ENCODE results near the gene FANCC. TPM values are rescaled to one million over a fixed set of nuclear protein-coding genes. Genes with fewer than 3 reads are reported as not detected.

Gene FANCC
- total RNA-seq, 2 donors from 2014 or later, result 17.6 to 23.5 TPM

DNA sequence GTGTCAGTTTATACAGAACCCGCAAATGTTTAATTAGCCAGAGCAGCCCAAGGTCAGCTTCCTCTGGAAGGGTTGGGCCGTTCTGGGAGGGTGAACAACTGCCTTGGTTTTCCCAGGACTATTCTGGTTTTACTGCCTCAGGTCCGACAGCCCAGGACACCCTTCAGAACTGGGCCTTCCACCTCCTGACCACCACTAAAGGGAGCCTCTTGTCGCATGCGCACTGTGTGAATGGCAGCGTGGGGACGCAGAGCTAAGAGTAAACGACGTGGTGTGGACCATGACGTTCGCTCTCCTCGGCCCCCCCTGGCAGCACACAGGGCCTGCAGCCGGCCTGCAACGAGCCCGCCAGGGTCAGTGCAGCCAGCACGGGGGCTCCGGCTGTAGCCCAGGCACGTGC lies 214.9 kb downstream of the FANCC start:
- TF ChIP-seq, protein P1, sequence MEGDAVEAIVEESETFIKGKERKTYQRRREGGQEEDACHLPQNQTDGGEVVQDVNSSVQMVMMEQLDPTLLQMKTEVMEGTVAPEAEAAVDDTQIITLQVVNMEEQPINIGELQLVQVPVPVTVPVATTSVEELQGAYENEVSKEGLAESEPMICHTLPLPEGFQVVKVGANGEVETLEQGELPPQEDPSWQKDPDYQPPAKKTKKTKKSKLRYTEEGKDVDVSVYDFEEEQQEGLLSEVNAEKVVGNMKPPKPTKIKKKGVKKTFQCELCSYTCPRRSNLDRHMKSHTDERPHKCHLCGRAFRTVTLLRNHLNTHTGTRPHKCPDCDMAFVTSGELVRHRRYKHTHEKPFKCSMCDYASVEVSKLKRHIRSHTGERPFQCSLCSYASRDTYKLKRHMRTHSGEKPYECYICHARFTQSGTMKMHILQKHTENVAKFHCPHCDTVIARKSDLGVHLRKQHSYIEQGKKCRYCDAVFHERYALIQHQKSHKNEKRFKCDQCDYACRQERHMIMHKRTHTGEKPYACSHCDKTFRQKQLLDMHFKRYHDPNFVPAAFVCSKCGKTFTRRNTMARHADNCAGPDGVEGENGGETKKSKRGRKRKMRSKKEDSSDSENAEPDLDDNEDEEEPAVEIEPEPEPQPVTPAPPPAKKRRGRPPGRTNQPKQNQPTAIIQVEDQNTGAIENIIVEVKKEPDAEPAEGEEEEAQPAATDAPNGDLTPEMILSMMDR (conservative IDR thresholded peaks at IDR 0.05), result no peak
- Histone ChIP-seq H3K4me3 (ENCODE audit: low read length) (no peak overlapping the region), H3K9ac (ENCODE audit: extremely low read depth, low read length, poor library complexity, severe bottlenecking) (no peak overlapping the region), H3K27me3 (ENCODE audit: control insufficient read depth, insufficient read depth, low read length, poor library complexity, severe bottlenecking) (no peaks in the 10 kb centered on the region), H3K36me3 (ENCODE audit: control insufficient read depth, insufficient read depth, low read length) (peaks cover 21% of the 10 kb centered on the region), H3K27ac (ENCODE audit: low read depth, low read length) (no peak overlapping the region), H3K9me3 (ENCODE audit: control insufficient read depth, low read length) (no peaks in the 10 kb centered on the region), H3K4me1 (ENCODE audit: control insufficient read depth, insufficient read depth, low read length) (no peaks in the 10 kb centered on the region)
- Mint-ChIP-seq H3K36me3 (ENCODE audit: low read depth) (peaks cover 11% of the 10 kb centered on the region), H3K4me1 (peaks cover 4% of the 10 kb centered on the region), H3K27me3 (ENCODE audit: insufficient read depth) (no peaks in the 10 kb centered on the region), H3K9me3 (no peaks in the 10 kb centered on the region), H3K4me3 (no peak overlapping the region), H3K27ac (no peak overlapping the region)
- 88 to 93% methylated on average over 11 to 18 of the region's 18 CpGs for WGBS, 2 experiments (ENCODE audit: insufficient coverage in 1 of 2, insufficient read length in 1 of 2)
- no peak for DNase-seq

DNA sequence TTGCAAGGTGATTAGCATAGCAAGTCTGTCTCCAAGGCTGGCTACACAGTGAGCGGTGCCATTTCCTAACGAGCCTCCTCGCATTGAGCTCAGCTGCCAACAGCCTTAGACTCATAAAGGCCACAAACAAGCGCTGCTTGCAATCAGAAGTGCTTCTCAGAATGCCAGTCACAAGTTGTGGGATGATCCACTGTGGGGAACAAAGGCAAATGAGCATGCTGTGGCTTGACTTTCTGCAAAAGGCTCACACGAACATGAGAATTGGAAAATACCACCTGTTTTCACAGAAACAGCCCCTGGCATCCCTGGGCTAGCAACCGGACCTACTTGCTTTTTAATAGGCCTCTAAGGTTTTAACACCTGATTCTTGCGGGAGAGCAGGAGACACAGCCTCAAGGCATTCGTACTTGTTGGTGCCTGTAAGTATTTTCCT lies 215.5 kb downstream of the FANCC start:
- WGBS, 2 experiments (ENCODE audit: insufficient coverage in 1 of 2, insufficient read length in 1 of 2), result 93 to 96% methylated on average over 8 of the region's 8 CpGs
- peak overlapping the region; percentile 34 for H3K27ac ChIP-seq (ENCODE audit: low read depth, low read length)
- TF ChIP-seq, protein P1 (conservative IDR thresholded peaks at IDR 0.05), result no peak
- H3K4me1 ChIP-seq (ENCODE audit: control insufficient read depth, insufficient read depth, low read length), result no peaks in the 10 kb centered on the region
- H3K4me3 ChIP-seq (ENCODE audit: low read length), result no peak overlapping the region
- no peak overlapping the region for H3K27ac Mint-ChIP-seq
- peaks cover 18% of the 10 kb centered on the region for H3K36me3 ChIP-seq (ENCODE audit: control insufficient read depth, insufficient read depth, low read length)
- H3K4me3 Mint-ChIP-seq, result no peak overlapping the region
- no peaks in the 10 kb centered on the region for H3K27me3 Mint-ChIP-seq (ENCODE audit: insufficient read depth)
- peaks cover 13% of the 10 kb centered on the region for H3K36me3 Mint-ChIP-seq (ENCODE audit: low read depth)
- no peaks in the 10 kb centered on the region for H3K27me3 ChIP-seq (ENCODE audit: control insufficient read depth, insufficient read depth, low read length, poor library complexity, severe bottlenecking)
- DNase-seq, result no peak
- H3K9ac ChIP-seq (ENCODE audit: extremely low read depth, low read length, poor library complexity, severe bottlenecking), result no peak overlapping the region
- H3K9me3 ChIP-seq (ENCODE audit: control insufficient read depth, low read length), result no peaks in the 10 kb centered on the region
- H3K4me1 Mint-ChIP-seq, result peaks cover 4% of the 10 kb centered on the region
- no peaks in the 10 kb centered on the region for H3K9me3 Mint-ChIP-seq

DNA sequence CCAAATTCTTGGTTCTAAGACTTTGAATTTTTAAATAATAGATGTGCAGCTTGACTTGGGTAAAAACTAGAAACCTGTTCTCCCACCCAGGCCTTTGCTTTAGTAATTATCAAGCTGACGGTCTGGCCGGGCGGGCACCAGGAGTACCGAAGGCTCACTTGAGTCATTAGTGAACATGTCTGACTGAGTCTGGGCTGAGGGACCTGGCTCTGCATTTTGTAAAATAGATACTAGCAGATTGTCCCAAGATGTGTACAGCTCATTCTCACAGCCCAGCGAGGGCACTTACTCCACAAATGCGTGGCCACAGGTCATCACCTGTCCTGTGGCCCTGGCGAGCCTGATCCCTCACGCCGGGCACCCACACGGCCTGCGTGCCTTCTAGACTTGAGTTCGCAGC lies 216.2 kb downstream of the FANCC start:
- Histone ChIP-seq H3K9me3 (ENCODE audit: control insufficient read depth, low read length) (no peaks in the 10 kb centered on the region), H3K27me3 (ENCODE audit: control insufficient read depth, insufficient read depth, low read length, poor library complexity, severe bottlenecking) (no peaks in the 10 kb centered on the region), H3K4me1 (ENCODE audit: control insufficient read depth, insufficient read depth, low read length) (no peaks in the 10 kb centered on the region), H3K9ac (ENCODE audit: extremely low read depth, low read length, poor library complexity, severe bottlenecking) (no peak overlapping the region), H3K4me3 (ENCODE audit: low read length) (no peak overlapping the region), H3K36me3 (ENCODE audit: control insufficient read depth, insufficient read depth, low read length) (peaks cover 12% of the 10 kb centered on the region), H3K27ac (ENCODE audit: low read depth, low read length) (peak overlapping the region; percentile 34)
- peaks cover 15% of the 10 kb centered on the region for H3K36me3 Mint-ChIP-seq (ENCODE audit: low read depth)
- TF ChIP-seq, protein P1 (conservative IDR thresholded peaks at IDR 0.05), result no peak
- H3K9me3 Mint-ChIP-seq, result no peaks in the 10 kb centered on the region
- H3K4me3 Mint-ChIP-seq, result no peak overlapping the region
- H3K27ac Mint-ChIP-seq, result peak overlapping the region; percentile 29
- WGBS, 2 experiments (ENCODE audit: insufficient coverage in 1 of 2, insufficient read length in 1 of 2), result 93 to 95% methylated on average over 9 to 12 of the region's 12 CpGs
- H3K4me1 Mint-ChIP-seq, result peaks cover 4% of the 10 kb centered on the region
- DNase-seq, result no peak
- H3K27me3 Mint-ChIP-seq (ENCODE audit: insufficient read depth), result no peaks in the 10 kb centered on the region
